ENCODE results near the gene ADCY4. TPM values are rescaled to one million over a fixed set of nuclear protein-coding genes. Genes with fewer than 3 reads are reported as not detected.

Gene ADCY4
- total and polyA plus RNA-seq, 2 of the 13 experiments (the other 11 are each of a cell fraction or from before 2014, with no cell fraction given), result 0.03 TPM; not detected in 1

- TF ChIP-seq ZUFSP (CRISPR knock-in tag; IDR thresholded peaks at IDR 0.05; ENCODE audit: borderline replicate concordance) (no peak), TRAFD1 (CRISPR knock-in tag; IDR thresholded peaks at IDR 0.05; ENCODE audit: borderline replicate concordance) (peak; percentile 5; the same call in 1 of the 2 replicates), ZNF333 (CRISPR knock-in tag; IDR thresholded peaks at IDR 0.05; ENCODE audit: borderline replicate concordance) (no peak; the same call in 1 of the 2 replicates), HNRNPH1 (optimal IDR thresholded peaks at IDR 0.05; ENCODE audit: low read depth, low read length) (no peak), ESRRA (CRISPR knock-in tag; IDR thresholded peaks at IDR 0.05; ENCODE audit: low read depth) (no peak), ZNF556 (CRISPR knock-in tag; IDR thresholded peaks at IDR 0.05; ENCODE audit: borderline replicate concordance) (no peak), MED1 (CRISPR knock-in tag; IDR thresholded peaks at IDR 0.05) (0 out of 2 replicates have a peak, but pooled peaks have one; percentile 22), HNF4A (CRISPR knock-in tag; IDR thresholded peaks at IDR 0.05) (no peak), MZF1 (CRISPR knock-in tag; IDR thresholded peaks at IDR 0.05; ENCODE audit: borderline replicate concordance) (no peak), ZBTB38 (CRISPR knock-in tag; IDR thresholded peaks at IDR 0.05) (no peak), REST (IDR thresholded peaks at IDR 0.05; ENCODE audit: borderline replicate concordance in 1 of 2, low read depth in 1 of 2, low read length in 2 of 2) (no peak), ZNF672 (CRISPR knock-in tag; IDR thresholded peaks at IDR 0.05) (no peak), MED8 (CRISPR knock-in tag; IDR thresholded peaks at IDR 0.05; ENCODE audit: insufficient replicate concordance) (no peak), MED13 (CRISPR knock-in tag; IDR thresholded peaks at IDR 0.05) (no peak), ZNF432 (CRISPR knock-in tag; IDR thresholded peaks at IDR 0.05; ENCODE audit: borderline replicate concordance) (no peak), NCOA5 (CRISPR knock-in tag; IDR thresholded peaks at IDR 0.05) (no peak)
- TF ChIP-seq, protein P1, sequence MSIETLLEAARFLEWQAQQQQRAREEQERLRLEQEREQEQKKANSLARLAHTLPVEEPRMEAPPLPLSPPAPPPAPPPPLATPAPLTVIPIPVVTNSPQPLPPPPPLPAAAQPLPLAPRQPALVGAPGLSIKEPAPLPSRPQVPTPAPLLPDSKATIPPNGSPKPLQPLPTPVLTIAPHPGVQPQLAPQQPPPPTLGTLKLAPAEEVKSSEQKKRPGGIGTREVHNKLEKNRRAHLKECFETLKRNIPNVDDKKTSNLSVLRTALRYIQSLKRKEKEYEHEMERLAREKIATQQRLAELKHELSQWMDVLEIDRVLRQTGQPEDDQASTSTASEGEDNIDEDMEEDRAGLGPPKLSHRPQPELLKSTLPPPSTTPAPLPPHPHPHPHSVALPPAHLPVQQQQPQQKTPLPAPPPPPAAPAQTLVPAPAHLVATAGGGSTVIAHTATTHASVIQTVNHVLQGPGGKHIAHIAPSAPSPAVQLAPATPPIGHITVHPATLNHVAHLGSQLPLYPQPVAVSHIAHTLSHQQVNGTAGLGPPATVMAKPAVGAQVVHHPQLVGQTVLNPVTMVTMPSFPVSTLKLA (IDR thresholded peaks at IDR 0.05), result no peak
- TF ChIP-seq, protein P2, sequence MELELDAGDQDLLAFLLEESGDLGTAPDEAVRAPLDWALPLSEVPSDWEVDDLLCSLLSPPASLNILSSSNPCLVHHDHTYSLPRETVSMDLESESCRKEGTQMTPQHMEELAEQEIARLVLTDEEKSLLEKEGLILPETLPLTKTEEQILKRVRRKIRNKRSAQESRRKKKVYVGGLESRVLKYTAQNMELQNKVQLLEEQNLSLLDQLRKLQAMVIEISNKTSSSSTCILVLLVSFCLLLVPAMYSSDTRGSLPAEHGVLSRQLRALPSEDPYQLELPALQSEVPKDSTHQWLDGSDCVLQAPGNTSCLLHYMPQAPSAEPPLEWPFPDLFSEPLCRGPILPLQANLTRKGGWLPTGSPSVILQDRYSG (CRISPR knock-in tag; IDR thresholded peaks at IDR 0.05), result no peak
These were observed 32.8 kb upstream of the ADCY4 start, which contains the start of gene NFATC4 (continued) for GRCh38 chr14:24367514-24368211.

All from HepG2 (cell line).